Neutrophil (primary cell): ENCODE measurements around the gene RAB28.

Source experiments
- H3K27ac ChIP-seq: fragments of 200-600 bp; sonication (generic); 2 replicates; pipeline ENCODE4 v1.5.1; 2016; ENCODE audit warnings: mild to moderate bottlenecking, moderate library complexity
- H3K27me3 ChIP-seq: fragments of 200-600 bp; sonication (generic); 2 replicates; pipeline ENCODE4 v1.6.0; 2016; ENCODE audit warnings: mild to moderate bottlenecking
- H3K36me3 ChIP-seq: fragments of 200-600 bp; sonication (generic); 2 replicates; pipeline ENCODE4 v1.5.1; 2017
- H3K4me1 ChIP-seq, 2 experiments: fragments of 200-600 bp in 1 of 2; sonication (generic) in 1 of 2; 1 replicate in 1 of 2; 2 replicates in 1 of 2; pipeline versions ENCODE4 v1.5.1 to v1.6.1; 2013 to 2016; ENCODE audit warnings: low read depth in 1 of 2, low read length in 1 of 2, mild to moderate bottlenecking in 1 of 2, moderate library complexity in 1 of 2; ENCODE audit not compliant: control insufficient read depth in 1 of 2, insufficient read depth in 1 of 2
- H3K4me3 ChIP-seq, 2 experiments: fragments of 200-600 bp in 1 of 2; sonication (generic) in 1 of 2; 1 replicate in 1 of 2; 2 replicates in 1 of 2; pipeline ENCODE4 v1.5.1; 2013 to 2016; ENCODE audit warnings: low read depth in 1 of 2, low read length in 1 of 2, mild to moderate bottlenecking in 1 of 2, moderate library complexity in 1 of 2
- H3K9me3 ChIP-seq: fragments of 200-600 bp; sonication (generic); 2 replicates; pipeline ENCODE4 v1.5.1; 2016
- CTCF ChIP-seq: fragments of 200-600 bp; sonication (generic); IDR thresholded peaks from 2 replicates; pipeline ENCODE4 v1.5.1; 2016; ENCODE audit warnings: antibody characterized with exemption

RAB28 gene

GRCh38 chr4:13325744-13326143 lies 158.4 kb downstream of the RAB28 start:
- H3K4me3 ChIP-seq = no peak overlapping the region
- H3K27me3 ChIP-seq = no peaks in the 10 kb centered on the region
- H3K27ac ChIP-seq = no peak overlapping the region
- TF ChIP-seq CTCF = no peak
- H3K4me1 ChIP-seq = no peaks in the 10 kb centered on the region
- H3K36me3 ChIP-seq = no peaks in the 10 kb centered on the region
- no peaks in the 10 kb centered on the region for H3K9me3 ChIP-seq

GRCh38 chr4:13323921-13324320 lies 160.2 kb downstream of the RAB28 start:
- Histone ChIP-seq H3K36me3 (no peaks in the 10 kb centered on the region), H3K27ac (no peak overlapping the region), H3K4me3 (no peak overlapping the region), H3K4me1 (no peaks in the 10 kb centered on the region), H3K9me3 (no peaks in the 10 kb centered on the region), H3K27me3 (no peaks in the 10 kb centered on the region)
- TF ChIP-seq CTCF = no peak

GRCh38 chr4:13322681-13323101 lies 161.4 kb downstream of the RAB28 start:
- Histone ChIP-seq H3K4me1 (no peaks in the 10 kb centered on the region), H3K9me3 (no peaks in the 10 kb centered on the region), H3K27ac (no peak overlapping the region), H3K4me3 (no peak overlapping the region), H3K27me3 (no peaks in the 10 kb centered on the region), H3K36me3 (no peaks in the 10 kb centered on the region)
- no peak for TF ChIP-seq CTCF
